HEK293 (cell line): Measurements from ENCODE around the gene DNAI1.

Experiments used
- CTCF ChIA-PET: fragments of 350-600 bp; formaldehyde crosslinking; extraction: SDS; loops from one replicate; lab custom pipeline; 2021; ENCODE audit warnings: antibody characterized with exemption; lab: Yijun Ruan, JAX
- POLR2A ChIA-PET: fragments of 300-600 bp; formaldehyde crosslinking; extraction: SDS; loops from one replicate; lab custom pipeline; 2020; ENCODE audit warnings: antibody characterized with exemption, inconsistent platforms; lab: Yijun Ruan, JAX
- H3K27ac ChIP-seq: fragments of 200-500 bp; sonication (Bioruptor generic); 2 replicates; pipeline ENCODE4 v1.5.1; 2014; ENCODE audit warnings: low read depth, low read length, control low read depth, inconsistent platforms; ENCODE audit errors: extremely low read depth
- H3K36me3 ChIP-seq, 2 experiments: fragments of 200-500 bp in 1 of 2; sonication (Bioruptor generic) in 1 of 2; 1 replicate in 1 of 2; 2 replicates in 1 of 2; pipeline ENCODE4 v1.5.1; 2014 to 2017; ENCODE audit warnings: inconsistent platforms in 2 of 2, low read length in 2 of 2; ENCODE audit not compliant: control insufficient read depth in 2 of 2, insufficient read depth in 1 of 2
- H3K4me1 ChIP-seq: fragments of 200-500 bp; sonication (Bioruptor generic); 2 replicates; pipeline ENCODE4 v1.5.1; 2014; ENCODE audit warnings: mild to moderate bottlenecking, low read length, inconsistent platforms; ENCODE audit not compliant: control insufficient read depth, insufficient read depth
- H3K4me3 ChIP-seq: 2 replicates; pipeline ENCODE4 v1.5.1; 2011; ENCODE audit warnings: low read depth, mild to moderate bottlenecking, control low read depth, low read length, moderate library complexity
- H3K9me3 ChIP-seq: fragments of 200-500 bp; sonication (Bioruptor generic); 2 replicates; pipeline ENCODE4 v1.5.1; 2014; ENCODE audit warnings: low read depth, low read length, inconsistent platforms; ENCODE audit not compliant: control insufficient read depth, insufficient read depth
- FEZF1 ChIP-seq: fragments of 450-650 bp; formaldehyde crosslinking; IDR thresholded peaks from 2 replicates; pipeline ENCODE4 v1.5.1; 2016; ENCODE audit warnings: missing biosample characterization, missing genetic modification characterization
- GLI4 ChIP-seq: fragments of 450-650 bp; formaldehyde crosslinking; IDR thresholded peaks from 2 replicates; pipeline ENCODE4 v1.5.1; 2016; ENCODE audit warnings: missing biosample characterization, missing genetic modification characterization
- GLIS1 ChIP-seq: fragments of 450-650 bp; formaldehyde crosslinking; IDR thresholded peaks from 2 replicates; pipeline ENCODE4 v1.5.1; 2016; ENCODE audit warnings: missing biosample characterization, missing genetic modification characterization
- HOXA7 ChIP-seq: sonication (generic); formaldehyde crosslinking; IDR thresholded peaks from 2 replicates; pipeline ENCODE4 v1.8.1; 2022; ENCODE audit warnings: missing genetic modification reagents, borderline replicate concordance
- KLF7 ChIP-seq: fragments of 450-650 bp; formaldehyde crosslinking; IDR thresholded peaks from 2 replicates; pipeline ENCODE4 v1.5.1; 2016; ENCODE audit warnings: missing biosample characterization, missing genetic modification characterization, borderline replicate concordance
- KLF9 ChIP-seq: fragments of 450-650 bp; formaldehyde crosslinking; IDR thresholded peaks from 2 replicates; pipeline ENCODE4 v1.5.1; 2016; ENCODE audit warnings: missing biosample characterization, missing genetic modification characterization, low read depth
- OVOL3 ChIP-seq: fragments of 450-650 bp; formaldehyde crosslinking; IDR thresholded peaks from 2 replicates; pipeline ENCODE4 v1.5.1; 2016; ENCODE audit warnings: missing biosample characterization, missing genetic modification characterization
- SP2 ChIP-seq: fragments of 450-650 bp; formaldehyde crosslinking; IDR thresholded peaks from 2 replicates; pipeline ENCODE4 v1.5.1; 2016; ENCODE audit warnings: missing biosample characterization, missing genetic modification characterization
- ZBTB17 ChIP-seq: fragments of 450-650 bp; formaldehyde crosslinking; IDR thresholded peaks from 2 replicates; pipeline ENCODE4 v1.5.1; 2016; ENCODE audit warnings: missing biosample characterization, missing genetic modification characterization
- ZFP3 ChIP-seq: fragments of 450-650 bp; formaldehyde crosslinking; IDR thresholded peaks from 2 replicates; pipeline ENCODE4 v1.5.1; 2016; ENCODE audit warnings: low read depth, missing biosample characterization, missing genetic modification characterization
- ZNF184 ChIP-seq: fragments of 450-650 bp; IDR thresholded peaks from 2 replicates; pipeline ENCODE4 v1.5.1; 2018; ENCODE audit warnings: missing biosample characterization, mild to moderate bottlenecking, missing genetic modification characterization
- ZNF211 ChIP-seq: fragments of 450-650 bp; formaldehyde crosslinking; IDR thresholded peaks from 2 replicates; pipeline ENCODE4 v1.5.1; 2016; ENCODE audit warnings: low read depth, missing biosample characterization, missing genetic modification characterization
- ZNF335 ChIP-seq: fragments of 450-650 bp; formaldehyde crosslinking; conservative IDR thresholded peaks from 2 replicates; pipeline ENCODE4 v1.5.1; 2016; ENCODE audit warnings: missing biosample characterization, missing genetic modification characterization
- ZNF423 ChIP-seq: fragments of 450-650 bp; formaldehyde crosslinking; IDR thresholded peaks from 2 replicates; pipeline ENCODE4 v1.5.1; 2016; ENCODE audit warnings: missing biosample characterization, missing genetic modification characterization
- ZNF48 ChIP-seq: fragments of 450-650 bp; formaldehyde crosslinking; IDR thresholded peaks from 2 replicates; pipeline ENCODE4 v1.5.1; 2016; ENCODE audit warnings: missing biosample characterization, missing genetic modification characterization
- ZNF488 ChIP-seq: fragments of 450-650 bp; formaldehyde crosslinking; IDR thresholded peaks from 2 replicates; pipeline ENCODE4 v1.5.1; 2016; ENCODE audit warnings: missing biosample characterization, missing genetic modification characterization
- ZNF518A ChIP-seq: fragments of 450-650 bp; formaldehyde crosslinking; conservative IDR thresholded peaks from 2 replicates; pipeline ENCODE4 v1.5.1; 2016; ENCODE audit warnings: low read depth, missing biosample characterization, missing genetic modification characterization
- ZNF600 ChIP-seq: fragments of 450-650 bp; formaldehyde crosslinking; IDR thresholded peaks from 2 replicates; pipeline ENCODE4 v1.5.1; 2016; ENCODE audit warnings: missing biosample characterization, missing genetic modification characterization
- ZSCAN16 ChIP-seq: fragments of 450-650 bp; formaldehyde crosslinking; IDR thresholded peaks from 2 replicates; pipeline ENCODE4 v1.5.1; 2016; ENCODE audit warnings: missing biosample characterization, missing genetic modification characterization

The DNAI1 gene

GRCh38 chr9:34510497-34511468 is 52.2 kb downstream of the DNAI1 start (continued):
- no peak for TF ChIP-seq ZNF518A (tag by site-specific recombination)
- no peak for TF ChIP-seq ZNF48
- no peak for TF ChIP-seq ZNF211 (tag by site-specific recombination)
- peak; percentile 35; the same call in 1 of the 2 replicates for TF ChIP-seq FEZF1 (tag by site-specific recombination)
- no peak for TF ChIP-seq KLF9 (tag by site-specific recombination)
- peak; percentile 72 for TF ChIP-seq GLIS1 (tag by site-specific recombination)

- Histone ChIP-seq H3K36me3 (no peaks in the 10 kb centered on the region), H3K4me3 (no peak overlapping the region), H3K27ac (no peak overlapping the region), H3K9me3 (no peaks in the 10 kb centered on the region)
- POLR2A ChIA-PET = interaction anchor here (1.1 kb wide), 1 partner anchor 136 kb away, joined by 4 read pairs; the partner anchor contains the start of gene MYORG
- no peak for TF ChIP-seq ZNF488 (tag by site-specific recombination)
- peak; percentile 73; the same call in 1 of the 2 replicates for TF ChIP-seq ZSCAN16
- TF ChIP-seq, all 188 proteins: peak for 1
- peaks cover 3% of the 10 kb centered on the region for H3K4me1 ChIP-seq
- CTCF ChIA-PET = interaction anchor here (0.7 to 6.1 kb wide), 7 partner anchors 11 to 180 kb away, joined by 3 to 53 read pairs (median 5); no protein-coding TSS in a partner anchor
Observed at GRCh38 chr9:34512131-34513078, 53.8 kb downstream of the DNAI1 start.

- CTCF ChIA-PET = interaction anchor here (0.8 to 6.1 kb wide), 8 partner anchors 12 to 120 kb away, joined by 3 to 53 read pairs (median 4); no protein-coding TSS in a partner anchor
- no peak overlapping the region for H3K4me3 ChIP-seq
- peaks cover 3% of the 10 kb centered on the region for H3K4me1 ChIP-seq
- POLR2A ChIA-PET = interaction anchor here (1.1 kb wide), 1 partner anchor 137 kb away, joined by 4 read pairs; the partner anchor contains the start of gene MYORG
- H3K9me3 ChIP-seq = no peaks in the 10 kb centered on the region
- no peak overlapping the region for H3K27ac ChIP-seq
- no peaks in the 10 kb centered on the region for H3K36me3 ChIP-seq
- TF ChIP-seq OVOL3 (tag by site-specific recombination) (no peak), ZBTB17 (tag by site-specific recombination) (no peak), HOXA7 (CRISPR knock-in tag) (no peak), KLF7 (tag by site-specific recombination) (no peak), ZNF335 (tag by site-specific recombination) (peak; percentile 55; the same call in 1 of the 2 replicates), ZFP3 (no peak), GLI4 (tag by site-specific recombination) (no peak), ZNF184 (tag by site-specific recombination) (no peak), ZNF600 (peak; percentile 15; the same call in 1 of the 2 replicates), ZNF423 (no peak), SP2 (tag by site-specific recombination) (peak; percentile 35; the same call in 1 of the 2 replicates)
Observed at GRCh38 chr9:34513567-34514214, 55.1 kb downstream of the DNAI1 start.
